MM.1S (cell line): ENCODE measurements around the gene LIMCH1.

Experiments
- EZH2phosphoT487 ChIP-seq: fragments of 300-600 bp; sonication (generic); IDR thresholded peaks from 2 replicates; pipeline ENCODE4 v1.6.1; 2018; ENCODE audit warnings: antibody characterized with exemption, low read length
- TF ChIP-seq, protein P1 (sequence below): fragments of 300-600 bp; sonication (generic); IDR thresholded peaks from 2 replicates; pipeline ENCODE4 v1.5.1; 2016; ENCODE audit warnings: antibody characterized with exemption, low read length, mixed read lengths

DNA sequence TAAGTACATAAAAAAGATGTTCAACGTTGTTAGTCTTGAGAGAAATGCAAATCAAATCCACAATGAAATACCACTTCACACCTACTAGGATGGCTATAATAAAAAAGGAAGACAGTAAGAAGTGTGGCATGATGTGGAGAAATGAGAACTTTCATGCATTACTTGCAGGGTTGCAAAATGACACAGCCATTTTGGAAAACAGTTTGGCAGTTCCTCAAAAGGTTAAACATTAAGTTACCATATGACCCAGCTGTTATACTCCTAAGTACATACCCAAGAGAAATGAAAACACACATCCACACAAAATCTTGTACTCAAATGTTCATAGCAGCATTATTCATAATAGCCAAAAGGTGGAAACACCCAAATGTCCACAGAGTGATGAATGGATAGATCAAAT lies 25.8 kb upstream of the LIMCH1 start:
- TF ChIP-seq, protein P1, sequence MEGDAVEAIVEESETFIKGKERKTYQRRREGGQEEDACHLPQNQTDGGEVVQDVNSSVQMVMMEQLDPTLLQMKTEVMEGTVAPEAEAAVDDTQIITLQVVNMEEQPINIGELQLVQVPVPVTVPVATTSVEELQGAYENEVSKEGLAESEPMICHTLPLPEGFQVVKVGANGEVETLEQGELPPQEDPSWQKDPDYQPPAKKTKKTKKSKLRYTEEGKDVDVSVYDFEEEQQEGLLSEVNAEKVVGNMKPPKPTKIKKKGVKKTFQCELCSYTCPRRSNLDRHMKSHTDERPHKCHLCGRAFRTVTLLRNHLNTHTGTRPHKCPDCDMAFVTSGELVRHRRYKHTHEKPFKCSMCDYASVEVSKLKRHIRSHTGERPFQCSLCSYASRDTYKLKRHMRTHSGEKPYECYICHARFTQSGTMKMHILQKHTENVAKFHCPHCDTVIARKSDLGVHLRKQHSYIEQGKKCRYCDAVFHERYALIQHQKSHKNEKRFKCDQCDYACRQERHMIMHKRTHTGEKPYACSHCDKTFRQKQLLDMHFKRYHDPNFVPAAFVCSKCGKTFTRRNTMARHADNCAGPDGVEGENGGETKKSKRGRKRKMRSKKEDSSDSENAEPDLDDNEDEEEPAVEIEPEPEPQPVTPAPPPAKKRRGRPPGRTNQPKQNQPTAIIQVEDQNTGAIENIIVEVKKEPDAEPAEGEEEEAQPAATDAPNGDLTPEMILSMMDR: no peak
- TF ChIP-seq EZH2phosphoT487: no peak
